Activated CD4-positive, alpha-beta T cell treated with anti-CD3 and anti-CD28 coated beads, Interleukin-2, Interleukin-4, amounts not matched to agents 100 ng/mL and 50 ng/mL, durations not matched to agents 16 hours and 8 hours (primary cell): Measurements from ENCODE around the gene ZNF410.
"Not testable (repeated sequence)": the region's sequence is repeated elsewhere in the genome, so short reads cannot be mapped to it uniquely, and the experiment has no call there.

Experiments used
- DNase-seq: peaks from one replicate; pipeline ENCODE4 v3.0.0-alpha.2; 2020; ENCODE audit warnings: low spot score

Gene ZNF410

DNA sequence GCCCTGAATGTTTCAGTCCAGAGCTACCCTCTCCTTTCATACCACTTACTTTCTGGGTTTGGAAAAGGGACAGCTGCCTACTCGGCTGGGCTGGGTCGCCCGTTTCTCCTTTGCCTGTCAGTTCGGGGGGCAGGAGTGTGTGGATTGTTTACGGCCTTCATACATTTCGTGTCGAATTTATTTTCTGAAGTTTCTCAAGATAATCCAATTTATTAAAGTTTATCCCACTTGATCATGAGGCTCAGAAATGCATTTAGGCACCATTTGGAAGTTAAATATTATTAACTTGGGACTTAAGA lies 608 bp downstream of the ZNF410 start:
- DNase-seq: no peak

DNA sequence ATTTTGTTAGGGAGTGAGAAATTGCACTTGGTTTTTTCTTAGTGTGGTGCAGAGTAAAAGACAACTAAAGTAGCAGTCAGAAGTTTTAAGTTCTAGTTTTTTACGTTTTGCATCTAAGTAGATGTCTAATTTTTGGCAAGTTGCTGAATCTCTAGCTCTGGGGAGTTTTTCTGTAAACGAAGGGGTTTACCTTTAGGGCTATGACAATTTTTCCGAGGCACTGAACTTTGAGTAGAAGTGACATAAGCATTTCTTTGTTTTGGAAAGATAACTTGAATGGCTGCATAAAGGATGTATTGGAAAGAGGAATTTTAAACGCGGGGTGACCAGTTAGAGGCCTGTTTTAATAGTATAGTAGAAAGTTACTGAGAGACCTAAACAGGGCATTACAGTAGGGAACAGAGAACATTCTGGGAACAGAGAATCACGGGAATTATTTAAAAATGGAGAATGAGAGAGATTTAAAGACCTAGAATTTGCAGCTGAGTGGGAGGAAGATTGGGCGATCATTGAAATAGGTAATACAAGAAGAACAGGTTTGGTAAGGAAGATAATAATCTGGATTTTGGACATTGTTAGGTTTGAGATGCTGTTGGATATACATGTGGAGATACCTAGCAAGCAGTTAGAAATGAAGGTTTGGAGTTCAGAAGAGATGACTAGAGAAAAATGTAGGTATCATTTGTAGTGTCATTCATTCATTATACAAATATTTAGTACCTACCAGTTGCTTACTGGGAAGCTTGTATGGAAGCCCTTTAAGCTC lies 1.2 kb downstream of the ZNF410 start:
- no peak for DNase-seq

DNA sequence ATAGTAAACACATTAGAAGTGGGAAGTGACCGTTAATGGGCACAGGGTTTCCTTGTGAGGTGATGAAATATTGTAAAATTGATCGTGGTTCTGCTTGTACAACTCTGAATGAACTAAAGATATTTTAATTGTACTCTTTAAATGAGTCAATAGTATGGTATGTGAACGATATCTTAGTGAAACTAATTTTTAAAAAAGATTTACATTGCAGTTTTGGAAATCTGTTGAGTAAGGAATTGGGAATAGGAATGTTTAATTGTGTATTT lies 1.7 kb downstream of the ZNF410 start:
- DNase-seq: no peak

DNA sequence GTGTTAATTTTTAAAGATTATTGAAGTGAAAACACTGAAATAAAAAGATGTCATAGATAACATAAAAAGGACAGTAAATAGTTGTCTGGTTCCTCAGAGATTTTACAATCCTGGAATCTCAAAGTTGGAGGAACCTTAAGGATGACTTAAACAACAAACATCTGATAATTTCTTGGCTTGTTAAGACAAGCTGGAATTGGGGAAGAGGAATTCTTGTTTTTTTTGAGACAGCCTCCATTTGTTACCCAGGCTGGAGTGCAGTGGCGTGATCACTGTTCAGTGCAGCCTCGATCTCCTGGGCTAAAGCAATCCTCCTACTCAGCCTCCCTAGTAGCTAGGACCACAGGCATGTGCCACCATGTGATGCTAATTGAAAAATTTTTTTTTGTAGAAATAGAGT lies 2.3 kb downstream of the ZNF410 start:
- no peak for DNase-seq

DNA sequence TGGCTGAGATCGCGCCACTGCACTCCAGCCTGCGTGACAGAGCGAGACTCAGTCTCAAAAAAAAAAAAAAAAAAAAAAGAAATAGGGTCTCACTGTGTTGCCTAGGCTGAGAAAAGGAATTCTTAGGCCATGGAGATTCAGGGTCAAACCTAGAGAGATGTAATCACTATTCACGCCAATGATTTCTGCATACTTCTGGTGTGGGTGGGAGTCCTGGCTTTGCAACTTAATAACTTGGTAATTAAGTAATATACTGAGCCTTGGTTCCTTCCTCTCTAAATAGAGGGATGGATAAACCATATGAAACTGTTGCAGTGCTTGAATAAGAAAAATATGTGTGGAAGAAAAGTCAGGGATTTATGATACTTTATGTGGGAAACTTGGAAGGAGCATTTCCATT lies 2.7 kb downstream of the ZNF410 start:
- no peak for DNase-seq

DNA sequence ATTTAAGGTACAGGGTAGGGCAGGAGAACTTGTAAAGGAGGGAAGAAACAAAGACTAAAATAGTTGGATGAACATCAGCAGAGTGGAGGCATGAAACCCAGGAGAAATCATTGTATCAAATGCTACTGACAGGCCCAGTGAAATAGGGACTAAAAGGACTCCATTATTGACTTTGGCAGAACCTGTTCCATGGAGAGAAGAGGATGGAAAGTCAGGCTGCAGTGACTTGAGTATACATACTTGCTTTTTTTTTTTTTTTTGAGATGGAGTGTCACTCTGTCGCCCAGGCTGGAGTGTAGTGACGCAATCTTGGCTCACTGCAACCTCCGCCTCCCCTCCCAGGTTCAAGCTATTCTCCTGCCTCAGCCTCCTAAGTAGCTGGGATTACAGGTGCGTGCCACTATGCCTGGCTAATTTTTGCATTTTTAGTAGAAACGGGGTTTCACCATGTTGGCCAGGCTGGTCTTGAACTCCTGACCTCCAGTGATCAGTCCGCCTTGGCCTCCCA lies 7.6 kb downstream of the ZNF410 start:
- not testable (repeated sequence) for DNase-seq

DNA sequence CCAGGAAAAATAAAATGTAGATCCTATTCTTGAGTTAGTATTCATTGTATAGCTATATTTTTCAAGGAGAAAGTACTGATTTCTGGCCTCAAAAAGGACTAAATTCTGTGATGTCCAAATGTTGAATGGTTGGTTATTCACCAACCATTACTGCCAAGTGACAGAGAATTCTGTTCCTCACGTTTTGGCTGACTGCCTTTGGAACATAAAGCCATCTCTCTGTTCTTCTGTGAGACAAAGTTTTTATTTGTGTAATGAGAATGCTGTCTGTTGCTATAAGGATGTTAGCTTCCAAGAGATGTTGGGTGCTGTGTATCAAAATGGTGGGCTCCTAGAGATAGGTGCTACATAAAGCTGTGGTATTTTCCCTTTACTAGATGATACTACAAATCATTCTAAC lies 9.3 kb downstream of the ZNF410 start:
- no peak for DNase-seq

DNA sequence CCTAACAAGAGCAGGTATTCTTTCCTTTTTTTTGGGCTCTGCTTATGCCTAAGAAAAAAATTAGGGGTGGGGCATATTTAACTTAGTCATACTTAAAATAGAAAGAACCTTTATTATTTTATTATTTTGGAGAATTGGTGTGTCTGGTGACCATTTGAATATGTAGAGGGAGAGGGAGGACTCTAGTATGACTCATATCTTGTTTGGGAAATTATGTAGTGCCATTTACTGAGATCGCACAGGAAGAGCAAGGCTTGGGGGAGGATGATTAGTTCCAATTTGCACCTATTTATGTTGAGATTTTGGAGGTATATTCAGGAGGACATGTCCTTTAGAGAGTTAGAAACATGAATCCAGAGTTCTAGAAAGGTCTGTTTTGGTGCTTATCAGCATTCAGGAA lies 9.9 kb downstream of the ZNF410 start:
- no peak for DNase-seq

DNA sequence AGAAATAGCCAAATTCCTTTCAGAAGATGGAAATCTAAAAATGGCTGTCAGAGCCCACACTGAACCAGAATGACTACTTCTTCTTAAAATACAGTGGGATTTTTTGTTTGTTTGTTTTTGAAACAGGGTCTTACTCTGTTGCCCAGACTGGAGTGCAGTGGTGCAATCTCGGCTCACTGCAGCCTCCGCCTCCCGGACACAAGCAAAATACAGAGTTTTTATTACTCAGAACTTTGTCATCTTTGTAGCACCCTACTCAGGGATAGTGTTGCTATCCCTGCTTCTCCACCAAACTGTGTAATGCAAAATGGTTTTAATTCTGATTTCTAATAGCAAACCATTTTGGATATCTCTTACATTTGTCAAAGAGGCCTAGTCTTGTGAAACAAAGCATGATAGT lies 16.4 kb downstream of the ZNF410 start:
- no peak for DNase-seq

DNA sequence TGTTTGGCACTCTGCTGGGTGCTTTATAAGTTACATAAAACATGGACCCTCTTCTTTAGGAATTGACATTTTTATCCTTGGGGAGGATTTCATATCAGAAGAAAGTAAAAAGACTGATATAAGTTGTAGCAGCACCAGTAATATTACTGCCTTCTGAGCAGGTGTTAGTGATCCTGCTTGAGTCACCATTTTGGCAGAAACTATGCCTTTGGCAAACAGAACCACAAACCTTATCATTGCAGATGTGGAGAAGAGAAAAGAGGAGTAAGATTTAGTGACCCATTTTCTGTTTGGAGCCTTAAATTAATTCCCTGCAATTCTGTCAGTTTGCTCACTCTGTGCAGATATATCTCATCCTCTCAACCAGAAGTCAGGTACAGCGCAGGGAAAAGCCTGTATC lies 23.0 kb downstream of the ZNF410 start:
- DNase-seq: no peak

DNA sequence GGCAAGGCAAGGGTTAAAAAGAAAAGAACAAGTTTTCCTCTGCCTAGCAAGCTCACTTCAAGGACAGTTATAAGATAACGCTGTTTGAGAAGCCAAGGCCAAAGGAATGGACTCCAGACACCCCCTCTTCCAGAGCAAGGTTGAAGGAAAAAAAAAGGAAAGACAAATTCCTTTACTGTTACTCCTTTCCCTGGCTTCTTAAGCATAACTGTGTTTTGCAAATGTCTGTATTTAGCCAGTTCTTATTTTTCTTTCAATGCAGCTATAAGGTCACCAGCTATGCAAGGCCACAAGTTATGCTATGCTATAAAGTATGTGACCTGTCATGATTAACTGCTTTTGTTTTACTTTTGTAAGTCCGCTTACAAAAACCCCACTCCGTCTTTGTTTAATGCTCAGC lies 26.6 kb downstream of the ZNF410 start:
- no peak for DNase-seq

DNA sequence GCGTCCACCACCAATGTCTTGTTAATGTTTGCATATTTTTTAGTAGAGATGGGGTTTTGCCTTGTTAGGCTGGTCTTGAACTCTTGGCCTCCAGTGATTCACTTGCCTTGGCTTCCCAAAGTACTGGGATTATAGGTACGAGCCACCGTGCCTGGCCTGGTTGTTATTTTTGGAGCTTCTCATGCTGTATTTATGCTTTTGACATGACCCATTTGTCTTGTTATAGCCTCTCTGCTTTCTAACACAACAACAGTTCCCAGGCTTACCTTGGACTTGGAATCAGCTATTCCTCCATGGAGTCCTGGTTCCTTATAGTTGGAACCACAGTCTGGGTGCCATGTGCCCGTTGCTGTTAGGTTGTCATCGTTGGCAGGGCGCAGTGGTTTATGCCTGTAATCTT lies 29.7 kb downstream of the ZNF410 start:
- no peak for DNase-seq

DNA sequence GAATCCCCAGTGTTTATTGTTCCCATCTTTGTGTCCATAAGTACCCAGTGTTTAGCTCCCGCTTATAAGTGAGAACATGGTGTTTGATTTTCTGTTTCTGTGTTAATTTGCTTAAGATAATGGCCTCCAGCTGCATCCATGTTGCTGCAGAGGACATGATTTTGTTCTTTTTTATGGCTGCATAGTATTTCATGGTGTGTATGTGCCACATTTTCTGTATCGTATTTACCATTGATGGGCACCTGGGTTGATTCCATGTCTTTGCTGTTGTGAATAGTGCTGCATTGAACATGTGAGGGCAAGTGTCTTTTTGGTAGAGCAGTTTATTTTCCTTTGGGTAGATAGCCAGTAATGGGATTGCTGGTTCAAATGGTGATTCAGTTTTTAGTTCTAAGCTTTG lies 32.8 kb downstream of the ZNF410 start:
- DNase-seq: not testable (repeated sequence)

DNA sequence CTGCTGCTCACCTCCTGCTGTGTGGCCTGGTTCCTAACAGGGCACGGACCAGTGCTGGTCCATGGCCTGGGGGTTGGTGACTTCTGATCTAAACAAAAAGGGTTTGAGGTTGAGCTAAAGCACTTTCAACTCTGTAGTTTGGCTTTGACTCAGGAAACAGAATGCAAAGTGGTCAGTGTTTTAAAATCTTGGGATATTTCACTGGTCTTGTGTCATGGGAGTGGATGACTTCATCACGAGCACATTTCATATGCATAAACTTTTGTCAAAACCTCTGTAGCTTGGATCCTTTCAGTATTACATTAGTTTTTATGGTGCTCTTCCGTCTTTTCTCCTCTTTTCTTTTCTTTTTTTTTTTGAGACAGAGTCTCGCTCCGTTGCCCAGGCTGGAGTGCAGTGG lies 37.7 kb downstream of the ZNF410 start:
- DNase-seq: no peak

DNA sequence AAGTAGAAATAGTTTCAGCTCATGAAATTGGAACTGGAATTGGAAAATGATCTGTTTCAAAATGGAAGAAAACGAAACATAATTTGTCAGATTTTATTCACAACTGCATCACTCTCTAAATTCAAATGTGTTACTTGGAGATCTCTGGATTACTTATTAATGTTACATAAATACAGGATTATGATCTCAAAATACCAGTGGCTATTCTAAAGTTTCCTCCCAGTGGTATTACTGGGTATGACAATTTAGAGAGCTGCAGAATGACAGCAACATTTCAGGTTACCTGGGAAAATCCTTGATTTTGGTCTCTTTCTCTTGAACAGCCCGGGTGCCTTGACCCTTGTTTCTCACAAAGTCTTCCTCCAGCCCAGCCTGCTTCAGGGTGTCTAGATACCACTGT lies 49.0 kb downstream of the ZNF410 start:
- DNase-seq: no peak

DNA sequence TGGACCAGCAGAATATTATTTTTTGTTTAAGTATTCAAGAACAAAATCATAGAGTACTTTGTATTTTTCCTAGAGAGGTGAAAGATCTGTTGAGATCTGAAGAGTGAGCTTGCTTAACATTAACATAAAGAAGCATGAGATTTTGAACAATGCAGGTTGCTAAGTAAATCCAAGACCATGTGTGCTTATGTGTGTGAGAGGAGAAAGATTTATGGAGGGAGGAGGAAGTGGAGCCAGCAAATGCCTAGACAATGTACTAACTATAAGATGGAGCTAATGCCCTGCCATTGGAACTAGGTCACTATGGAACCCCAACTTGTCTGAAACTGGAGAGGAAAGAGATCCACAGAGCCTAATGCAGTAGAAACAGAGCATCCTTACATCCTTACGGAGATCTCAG lies 49.9 kb downstream of the ZNF410 start:
- no peak for DNase-seq

DNA sequence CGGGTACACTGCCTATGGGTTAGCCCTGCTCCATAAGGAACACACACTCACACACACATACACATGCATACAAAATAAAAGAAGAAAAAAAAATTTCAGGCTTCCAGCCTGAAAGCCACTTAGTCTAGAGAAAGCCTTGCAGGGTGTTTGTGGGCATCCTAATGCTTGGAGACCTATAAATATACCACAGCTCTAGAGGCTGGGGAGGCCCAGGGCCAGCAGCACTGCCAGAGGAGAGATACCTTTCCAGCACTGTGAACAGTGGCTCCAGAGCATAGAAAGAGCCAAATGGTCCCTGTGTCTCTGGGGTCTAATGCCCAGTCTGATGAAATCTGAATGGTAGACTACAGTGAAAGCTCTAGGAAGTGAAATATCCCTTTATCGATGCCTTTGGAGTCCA lies 50.4 kb downstream of the ZNF410 start:
- DNase-seq: no peak

DNA sequence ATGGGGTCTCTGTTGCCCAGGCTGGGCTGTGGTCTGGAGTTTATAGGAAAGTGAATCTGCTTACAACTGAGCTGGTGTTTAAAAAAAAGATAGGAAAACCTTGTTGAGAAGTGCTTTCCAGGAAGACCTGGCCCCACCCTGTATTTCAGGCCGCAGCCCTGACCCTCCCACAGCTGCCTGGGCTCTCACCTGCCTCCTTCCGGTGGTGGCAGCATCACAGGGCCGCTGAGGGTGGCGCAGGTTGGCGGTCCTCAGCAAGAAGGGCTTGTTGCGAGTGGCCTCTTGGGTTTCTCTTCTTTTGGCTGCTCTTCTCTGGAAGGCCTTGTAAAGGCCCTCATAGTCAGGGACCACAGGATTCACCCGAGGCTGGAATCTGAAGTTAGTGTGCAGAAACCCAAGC lies 55.5 kb downstream of the ZNF410 start:
- no peak for DNase-seq

DNA sequence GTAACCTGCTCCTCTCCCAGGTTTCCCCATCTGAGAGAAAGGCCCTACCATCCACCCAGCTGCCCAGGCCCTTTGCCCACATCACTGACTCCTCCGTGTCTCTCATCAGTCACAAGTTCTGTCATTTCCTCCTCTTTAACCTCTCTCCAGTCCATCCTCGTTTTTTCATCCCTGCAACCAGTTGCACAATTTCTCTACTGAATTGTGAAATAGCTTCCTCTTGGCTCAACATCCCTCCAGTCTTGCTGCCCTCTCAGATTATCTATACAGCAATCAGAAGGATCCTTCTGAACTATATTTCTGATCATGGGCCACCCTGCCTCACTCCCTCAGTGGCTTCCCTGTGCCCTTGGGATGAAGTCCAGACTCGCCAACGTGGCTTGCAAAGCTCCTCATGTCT lies 56.4 kb downstream of the ZNF410 start:
- DNase-seq: peak; percentile 7

DNA sequence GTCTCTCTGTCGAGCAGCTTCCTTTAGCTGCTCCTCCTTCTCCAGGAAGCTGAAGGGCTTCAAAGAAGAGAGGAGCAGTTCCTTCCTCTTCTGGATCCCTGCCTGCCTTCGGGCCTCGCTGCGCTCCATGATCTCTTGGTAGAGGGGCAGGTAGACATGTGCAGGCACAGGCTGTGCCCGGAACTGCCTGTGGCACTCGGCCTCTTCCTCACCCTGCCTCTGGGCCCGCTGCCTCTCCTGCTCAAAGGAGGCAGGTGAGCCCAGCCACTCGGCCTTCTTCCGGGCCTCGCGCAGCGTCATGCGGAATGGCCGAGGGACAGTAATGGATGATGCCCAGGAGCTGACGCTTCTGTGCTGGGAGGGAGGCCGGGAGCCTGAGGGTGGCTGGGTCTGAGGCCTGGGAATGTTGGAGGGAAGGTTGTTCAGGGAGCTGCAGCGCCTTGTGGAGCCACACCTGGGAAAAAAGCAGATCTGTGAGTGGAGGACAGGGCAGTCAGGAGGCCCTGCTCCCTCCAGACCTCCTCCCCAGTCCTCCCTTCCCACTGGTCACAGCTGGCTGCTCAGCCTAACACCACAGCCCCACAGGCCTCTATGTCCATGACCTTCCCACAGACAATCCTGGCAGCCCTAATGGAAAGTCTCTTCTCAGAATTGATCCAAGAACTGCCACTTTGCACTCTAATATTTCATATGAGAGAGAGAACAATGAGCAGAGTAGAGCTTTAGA lies 57.9 kb downstream of the ZNF410 start:
- no peak for DNase-seq

DNA sequence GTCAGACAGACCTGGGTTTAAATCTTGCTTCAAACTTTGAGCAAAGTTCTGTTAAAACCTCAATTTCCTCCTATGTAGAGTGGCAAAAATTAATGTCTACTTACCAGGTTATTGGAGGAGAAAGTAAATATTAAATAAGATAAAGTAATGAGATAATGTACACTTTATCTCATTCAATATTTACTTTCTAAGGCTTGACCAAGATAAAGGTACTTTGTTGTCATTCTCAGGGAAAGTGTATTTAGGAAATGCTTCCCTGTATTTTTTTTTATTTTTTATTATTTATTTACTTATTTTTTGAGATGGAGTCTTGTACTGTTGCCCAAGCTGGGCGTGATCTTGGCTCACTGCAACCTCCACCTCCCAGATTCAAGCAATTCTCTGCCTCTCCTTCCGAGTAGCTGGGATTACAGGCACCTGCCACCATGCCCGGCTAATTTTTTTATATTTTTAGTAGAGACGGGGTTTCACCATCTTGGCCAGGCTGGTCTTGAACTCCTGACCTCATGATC lies 58.6 kb downstream of the ZNF410 start:
- DNase-seq: no peak

DNA sequence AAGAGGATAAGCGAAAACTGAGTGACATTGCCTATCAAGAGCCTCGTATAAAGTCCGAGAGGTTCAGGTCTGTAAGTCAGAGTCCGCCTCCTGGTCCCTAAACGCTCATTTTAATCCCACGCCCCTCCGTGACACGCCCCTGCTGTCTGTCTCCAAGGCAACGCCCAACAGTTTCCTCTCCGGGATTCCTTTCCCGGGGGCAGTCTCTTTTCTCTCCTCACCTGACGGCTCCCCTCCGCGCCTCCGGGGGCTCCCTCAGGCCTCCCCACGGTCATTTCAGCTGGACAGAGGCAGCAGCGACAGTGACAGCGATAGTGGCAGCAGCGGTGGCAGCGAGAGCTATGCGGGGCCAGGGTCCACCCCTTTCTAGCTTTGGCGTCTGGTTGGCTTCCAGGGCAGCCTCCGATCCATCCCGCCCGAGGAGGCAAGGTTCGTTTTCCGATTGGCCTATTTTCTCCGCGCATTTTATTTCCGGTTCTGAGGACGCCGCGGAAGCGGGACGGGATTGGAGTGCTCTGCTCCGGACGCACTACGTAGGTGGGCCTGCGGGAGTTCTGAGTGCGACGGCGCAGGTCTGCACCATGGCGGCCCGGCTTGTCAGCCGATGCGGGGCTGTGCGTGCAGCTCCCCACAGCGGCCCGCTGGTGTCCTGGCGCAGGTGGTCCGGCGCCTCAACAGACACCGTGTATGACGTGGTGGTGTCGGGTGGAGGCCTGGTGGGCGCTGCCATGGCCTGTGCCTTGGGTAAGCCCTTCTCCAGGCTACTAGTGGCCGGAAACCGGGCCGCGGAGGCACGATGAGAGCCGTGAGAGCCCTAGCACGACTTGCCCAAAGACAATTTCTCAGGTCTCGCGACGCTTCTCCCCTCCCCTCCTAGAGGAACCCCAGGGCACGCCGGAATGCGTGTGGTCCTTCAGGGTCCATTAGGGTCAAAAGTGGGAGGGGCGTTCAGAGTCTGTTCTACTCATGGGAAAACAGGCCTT lies 63.4 kb downstream of the ZNF410 start, which contains the start of the genes COQ6 and FAM161B:
TSS of gene COQ6 (plus strand) at position 551 of the 983 bp plus-strand sequence. CDS start at position 582, 31 bp downstream.
TSS of gene FAM161B (minus strand) at position 343 of the 983 bp plus-strand sequence. CDS start at position 275, 68 bp downstream.
- peak; percentile 97 for DNase-seq
